ENCODE results near the gene NLRP6. TPM values are rescaled to one million over a fixed set of nuclear protein-coding genes. Genes with fewer than 3 reads are reported as not detected.
A peak's percentile ranks its signal among the peaks of the same experiment; 100 is the strongest.

NLRP6 gene
- total and polyA plus RNA-seq, 7 donors: 0.33 to 3.3 (median 2.1) TPM; not detected in 3

DNA sequence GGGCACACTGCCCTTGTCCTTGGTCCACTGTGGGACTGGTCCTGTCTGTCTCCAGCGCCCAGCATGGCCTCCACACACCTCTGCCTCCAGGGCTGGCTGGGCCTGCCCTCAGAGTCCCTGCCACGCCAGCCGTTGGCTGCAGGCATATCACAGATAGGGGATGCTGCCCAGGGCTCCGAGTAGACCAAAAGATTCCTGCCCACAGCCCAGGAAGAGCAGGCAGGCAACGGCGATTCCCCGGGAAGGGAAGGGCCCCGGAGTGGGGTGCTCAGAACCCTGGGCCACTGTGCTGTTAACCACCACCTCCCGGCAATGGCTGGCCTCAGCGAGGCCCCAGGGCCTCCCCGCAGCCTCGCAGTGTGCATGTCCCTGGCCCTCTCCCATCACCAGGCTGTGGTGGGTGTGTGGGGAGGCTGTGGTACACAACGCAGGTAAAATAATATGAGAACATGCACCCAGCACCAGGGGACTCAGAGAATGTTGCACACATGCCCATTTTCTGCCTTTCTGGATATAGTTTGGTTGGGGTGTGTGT is 18.9 kb downstream of the NLRP6 start:
- H3K9me3 ChIP-seq: no peaks in the 10 kb centered on the region
- H3K36me3 ChIP-seq: peaks cover 0 to 11% (median 0%) of the 10 kb centered on the region in 4 donors
- H3K27me3 ChIP-seq: peaks cover 22 to 58% (median 28%) of the 10 kb centered on the region in 3 donors
- no peak overlapping the region for H3K4me3 ChIP-seq
- no peaks in the 10 kb centered on the region for H3K4me1 ChIP-seq
- no peak overlapping the region for H3K27ac ChIP-seq
- no peak for TF ChIP-seq CTCF (IDR thresholded peaks at IDR 0.05)
- no peak for TF ChIP-seq EP300 (IDR thresholded peaks at IDR 0.05)
- no peak for TF ChIP-seq POLR2AphosphoS5 (IDR thresholded peaks at IDR 0.05)
- no peak for TF ChIP-seq POLR2A (IDR thresholded peaks at IDR 0.05)
- intact Hi-C loops (cut with DNase I): no loop called here
- DNase-seq: peak; percentile 63
- WGBS, 2 donors: 31 to 77% methylated on average over 13 of the region's 13 CpGs

- intact Hi-C loops (cut with DNase I): no loop called here
- Histone ChIP-seq H3K4me1 (no peaks in the 10 kb centered on the region), H3K4me3 (no peak overlapping the region), H3K27ac (no peak overlapping the region), H3K27me3 (peaks cover 22 to 58% (median 28%) of the 10 kb centered on the region in 3 donors), H3K9me3 (no peaks in the 10 kb centered on the region), H3K36me3 (peaks cover 0 to 11% (median 0%) of the 10 kb centered on the region in 4 donors)
- DNase-seq: peak; percentile 74
- TF ChIP-seq POLR2A (IDR thresholded peaks at IDR 0.05) (no peak), CTCF (IDR thresholded peaks at IDR 0.05) (no peak), EP300 (IDR thresholded peaks at IDR 0.05) (no peak)
- 27 to 59% methylated on average over 26 of the region's 26 CpGs for WGBS, 2 donors
Measured at GRCh38 chr11:297586-298405, 19.6 kb downstream of the NLRP6 start.

GRCh38 chr11:298406-299065 is 20.3 kb downstream of the NLRP6 start:
- no peak overlapping the region for H3K27ac ChIP-seq
- intact Hi-C loops (cut with DNase I): no loop called here
- peak; percentile 68 for DNase-seq
- no peaks in the 10 kb centered on the region for H3K4me1 ChIP-seq
- no peak overlapping the region for H3K4me3 ChIP-seq
- H3K9me3 ChIP-seq: no peaks in the 10 kb centered on the region
- H3K27me3 ChIP-seq: peaks cover 22 to 58% (median 28%) of the 10 kb centered on the region in 3 donors
- H3K36me3 ChIP-seq: peaks cover 0 to 4% (median 0%) of the 10 kb centered on the region in 4 donors
- 48 to 80% methylated on average over 15 of the region's 15 CpGs for WGBS, 2 donors
- TF ChIP-seq EP300 (IDR thresholded peaks at IDR 0.05): no peak
- no peak for TF ChIP-seq CTCF (IDR thresholded peaks at IDR 0.05)

DNA sequence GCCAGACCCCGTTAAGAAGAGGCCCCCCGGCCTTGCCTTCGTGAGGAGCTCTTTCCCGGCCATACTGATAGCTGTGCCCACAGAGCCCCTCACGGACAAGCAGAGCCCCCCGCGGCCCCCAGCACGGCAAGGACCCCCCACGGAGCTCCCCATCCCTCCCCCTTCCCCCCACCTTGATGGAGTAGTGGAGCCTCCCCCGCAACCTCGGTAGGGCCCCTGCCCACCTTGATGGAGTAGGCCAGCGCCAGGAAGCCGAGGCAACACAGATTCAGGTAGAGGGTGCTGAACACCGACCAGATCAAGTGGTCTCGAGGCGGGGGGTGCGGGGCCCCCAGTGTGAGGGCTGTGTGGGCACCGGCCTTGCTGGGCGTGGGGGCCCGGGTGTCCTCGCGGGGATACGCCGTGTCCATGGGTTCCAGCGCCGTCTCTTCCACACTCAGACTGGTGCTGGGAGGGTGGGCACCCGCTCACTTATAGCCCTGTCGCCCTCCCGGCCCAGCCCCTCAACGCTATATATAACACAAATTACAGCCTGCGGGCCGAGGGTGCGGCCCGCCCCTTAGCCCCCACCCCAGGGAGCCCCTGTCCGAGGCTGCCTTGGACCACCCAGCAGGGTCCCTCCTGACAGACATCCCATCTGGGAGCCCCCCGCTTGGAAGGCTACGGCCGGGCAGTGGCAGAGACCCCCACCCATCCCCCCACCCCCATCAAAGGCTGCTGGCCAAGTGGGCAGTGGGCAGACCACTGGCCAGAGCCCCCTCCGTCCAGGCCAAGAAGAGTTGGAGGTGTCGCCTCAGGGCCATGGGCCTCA is 21.1 kb downstream of the NLRP6 start, which contains the start of gene IFITM5:
Gene IFITM5 (minus strand): TSS at position 446 of the 811 bp plus-strand sequence. CDS start 36 bp downstream, at position 410.
- no peak within 1 kb of the TSS for H3K27ac ChIP-seq
- no peak for TF ChIP-seq EP300 (IDR thresholded peaks at IDR 0.05)
- no peak for TF ChIP-seq POLR2A (IDR thresholded peaks at IDR 0.05)
- no peak for TF ChIP-seq CTCF (IDR thresholded peaks at IDR 0.05)
- no peak for TF ChIP-seq POLR2AphosphoS5 (IDR thresholded peaks at IDR 0.05)
- peaks cover 22 to 58% (median 28%) of the 10 kb centered on the region in 3 donors for H3K27me3 ChIP-seq
- 63 to 74% methylated on average over 40 of the region's 40 CpGs for WGBS, 2 donors
- no peaks in the 10 kb centered on the region for H3K9me3 ChIP-seq
- intact Hi-C loops (cut with DNase I): no loop called here
- H3K4me3 ChIP-seq: no peak within 1 kb of the TSS
- H3K4me1 ChIP-seq: no peaks in the 10 kb centered on the region
- DNase-seq: peak; percentile 64
- H3K36me3 ChIP-seq: no peaks in the 10 kb centered on the region
